Effector CD4-positive, alpha-beta T cell (primary cell): ENCODE measurements around the gene ZNF705A.
"Not testable (repeated sequence)": the region's sequence is repeated elsewhere in the genome, so short reads cannot be mapped to it uniquely, and the experiment has no call there.

Experiments
- DNase-seq: peaks from one replicate; pipeline ENCODE4 v3.0.0-alpha.2; 2020

The ZNF705A gene

DNA sequence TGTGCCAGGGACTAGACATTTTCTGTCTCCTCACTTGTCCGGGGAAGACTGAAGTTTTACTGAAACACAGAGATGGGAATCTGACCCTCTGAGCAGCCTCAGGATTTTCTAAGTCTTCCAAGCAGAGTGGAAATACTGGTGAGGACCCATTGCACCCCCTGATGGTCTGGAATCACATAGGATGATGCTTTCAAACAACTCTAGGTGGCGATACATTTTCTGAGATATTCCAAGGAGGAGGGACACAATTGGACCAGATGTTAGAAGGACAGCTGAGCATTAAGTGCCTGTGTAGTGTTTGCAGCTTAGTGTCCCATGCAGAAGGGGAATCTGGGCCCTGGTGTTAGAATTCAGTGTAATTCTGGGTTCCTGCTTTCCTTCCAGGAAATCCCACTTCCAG, 31.3 kb downstream of the ZNF705A start:
- DNase-seq: not testable (repeated sequence)

DNA sequence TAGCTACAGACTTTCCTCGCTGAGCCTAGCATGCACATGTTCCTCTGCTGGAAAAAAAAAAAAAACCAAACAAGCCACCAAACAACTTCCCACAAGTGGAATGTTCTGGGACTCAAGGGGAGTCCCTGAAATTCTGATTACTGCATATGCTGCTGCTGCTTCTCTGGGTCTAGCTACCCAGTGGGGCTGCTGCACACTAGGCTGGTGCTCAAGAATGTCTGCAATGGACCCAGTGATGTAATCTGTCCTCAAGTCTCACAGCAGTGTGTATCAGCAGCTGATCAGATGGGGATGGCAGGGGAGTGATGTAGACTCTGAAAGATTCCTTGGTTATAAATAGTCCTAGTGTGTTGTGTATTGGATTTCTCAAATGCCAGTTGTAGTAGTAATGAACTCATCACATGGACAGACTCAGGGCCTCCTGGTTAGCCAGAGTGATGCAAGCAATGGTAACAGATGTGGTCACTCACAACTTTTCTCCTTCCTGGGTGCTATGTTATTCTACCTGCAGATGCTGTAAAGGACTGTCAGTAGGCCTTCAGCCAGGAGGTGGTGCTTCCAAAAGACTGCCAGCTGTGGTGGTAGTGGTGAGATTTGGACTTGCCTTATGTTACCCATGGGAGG, 41.0 kb downstream of the ZNF705A start:
- DNase-seq: not testable (repeated sequence)

DNA sequence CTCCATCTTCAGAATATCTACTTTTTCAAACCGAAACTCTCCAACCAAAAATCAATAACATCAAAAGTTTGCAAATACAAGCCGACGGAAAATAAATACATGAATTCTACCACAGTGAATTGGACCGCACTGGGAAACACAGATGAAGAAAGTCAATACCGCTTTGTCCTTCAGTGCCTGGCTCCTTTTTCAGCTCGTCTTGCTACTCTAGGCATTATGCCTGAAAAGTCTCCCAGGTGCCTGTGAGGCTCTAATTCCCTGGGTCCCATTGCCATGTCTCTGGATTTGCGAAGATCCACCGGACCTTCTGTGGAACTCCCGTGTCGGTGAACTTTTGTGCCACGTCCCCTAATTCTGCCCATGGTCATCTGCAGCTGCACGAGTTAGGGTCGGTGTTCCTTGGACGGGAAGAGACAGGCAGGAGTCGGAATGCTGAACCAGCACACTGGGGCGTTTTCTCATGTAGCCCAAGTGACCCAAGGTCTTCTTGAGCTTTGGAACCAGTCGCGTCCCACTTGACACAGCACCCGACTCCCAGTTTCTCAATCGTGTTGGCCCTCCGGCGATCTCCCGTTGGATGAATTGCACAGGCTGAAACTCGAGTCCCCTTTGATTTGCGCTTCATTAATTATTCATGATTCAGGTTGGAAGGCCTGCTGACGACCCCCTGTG, 62.0 kb downstream of the ZNF705A start:
- not testable (repeated sequence) for DNase-seq

DNA sequence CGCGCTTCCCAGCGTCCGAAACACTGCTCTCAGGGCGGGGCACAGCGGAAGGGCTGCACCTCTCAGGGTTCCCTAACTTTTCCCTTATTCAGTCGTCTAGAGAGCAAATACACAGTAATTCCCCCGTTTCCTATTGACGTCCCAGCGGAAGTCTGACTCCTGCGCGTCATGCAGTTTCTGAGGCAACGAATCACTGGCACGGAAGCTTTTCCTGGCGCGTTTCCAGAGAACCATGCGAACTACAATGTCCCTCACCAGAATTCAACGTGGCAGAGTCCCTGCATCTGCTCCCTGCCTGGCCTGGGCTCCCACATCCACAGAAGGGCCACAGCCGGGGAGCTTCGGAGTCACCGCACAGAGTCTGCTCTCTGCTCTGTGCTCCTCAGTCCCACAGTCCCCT, 64.6 kb downstream of the ZNF705A start:
- not testable (repeated sequence) for DNase-seq

DNA sequence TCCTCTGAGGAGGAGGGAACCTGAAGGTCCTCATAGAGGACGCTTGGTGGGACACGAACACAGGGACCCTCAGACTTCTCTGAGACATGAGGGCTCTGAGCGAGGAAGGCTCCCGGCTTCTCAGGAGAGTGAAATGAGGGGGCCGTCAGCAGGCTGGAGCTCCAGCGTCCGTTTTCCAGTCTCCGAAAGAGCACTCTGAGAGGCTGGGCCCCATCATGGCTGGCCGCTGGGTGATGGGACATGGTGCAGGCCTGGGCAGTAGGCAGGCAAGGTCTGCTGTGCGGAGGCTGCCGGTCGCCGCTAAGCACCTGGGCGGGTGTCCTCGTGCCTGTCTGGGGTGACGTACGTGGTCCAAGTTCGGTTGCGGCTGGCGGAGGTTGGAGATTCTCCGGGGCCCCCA, 65.0 kb downstream of the ZNF705A start:
- not testable (repeated sequence) for DNase-seq

DNA sequence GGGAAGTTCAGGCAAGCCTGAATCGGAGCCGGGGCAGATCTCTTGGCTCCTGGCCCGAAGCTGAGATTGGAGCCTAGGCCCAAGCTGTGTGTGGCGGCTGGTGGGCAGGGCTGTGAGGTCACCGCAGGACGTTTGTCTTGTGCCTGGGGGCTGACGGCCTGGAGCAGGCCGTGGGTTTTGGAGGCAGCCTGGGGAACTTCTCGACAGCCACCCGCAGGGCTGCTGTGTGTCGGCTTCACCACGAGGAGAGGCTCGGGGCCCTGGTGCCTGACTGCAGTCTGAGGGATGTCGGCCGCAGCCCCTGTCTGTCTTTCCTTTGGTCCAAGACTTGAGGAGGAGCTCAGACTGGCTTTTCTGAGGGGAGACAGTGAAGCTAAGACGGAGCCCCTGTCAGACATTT, 65.5 kb downstream of the ZNF705A start:
- not testable (repeated sequence) for DNase-seq

DNA sequence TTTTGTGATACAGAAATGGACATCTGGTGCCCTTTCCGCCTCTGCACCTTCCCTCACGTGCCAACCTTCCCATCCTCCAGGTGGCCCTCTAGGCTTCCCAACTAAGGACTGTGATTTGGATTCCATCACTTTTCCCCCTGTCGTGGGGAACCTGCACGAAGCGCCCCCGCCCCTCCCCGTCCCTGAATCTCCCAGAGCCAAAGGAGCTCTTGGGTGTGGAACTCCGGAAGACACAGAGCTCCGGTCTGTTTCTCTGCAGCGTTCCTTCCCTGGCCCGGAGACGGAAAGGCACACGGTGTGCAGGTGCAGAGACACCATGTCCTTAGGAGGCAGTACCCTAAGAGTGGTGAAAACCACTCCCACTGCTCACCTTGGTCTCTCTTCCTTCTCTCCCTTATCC, 66.8 kb downstream of the ZNF705A start:
- DNase-seq: not testable (repeated sequence)

DNA sequence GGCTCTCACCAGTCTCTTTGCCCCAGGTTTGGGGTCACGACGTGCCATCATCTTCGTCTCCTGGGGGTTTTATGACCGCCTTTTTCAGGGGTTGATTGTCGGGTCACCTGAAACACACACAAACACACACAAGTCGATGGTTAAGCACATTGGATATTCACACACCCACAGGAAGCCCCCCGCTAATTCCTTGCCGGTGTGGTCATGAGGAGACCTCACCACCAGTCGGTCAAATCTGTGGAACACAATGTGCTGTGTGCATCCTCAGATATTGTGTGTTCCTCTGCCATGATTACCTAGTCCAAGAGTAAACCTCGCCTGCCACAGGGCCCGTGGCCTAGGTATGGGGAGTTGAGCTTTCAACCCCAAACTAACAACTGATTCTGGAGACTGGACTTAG, 68.0 kb downstream of the ZNF705A start:
- not testable (repeated sequence) for DNase-seq

DNA sequence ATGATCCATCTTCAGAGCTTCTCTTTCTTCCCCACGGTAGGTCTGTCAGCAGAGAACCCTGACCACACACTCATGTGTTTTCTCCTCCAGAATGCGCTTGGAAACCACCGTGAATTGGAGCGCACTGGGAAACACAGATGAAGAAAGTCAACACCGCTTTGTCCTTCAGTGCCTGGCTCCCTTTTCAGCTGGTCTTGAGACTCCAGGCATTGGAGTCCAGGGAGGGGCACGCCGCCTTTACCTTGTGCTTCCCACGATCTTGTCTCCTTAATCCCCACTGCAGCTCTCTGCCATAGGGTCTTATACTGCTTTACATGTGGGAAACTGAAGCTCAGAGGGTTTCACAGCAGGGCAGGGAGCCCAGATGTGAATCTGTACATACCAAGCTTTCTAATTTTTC, 69.5 kb downstream of the ZNF705A start:
- no peak for DNase-seq

DNA sequence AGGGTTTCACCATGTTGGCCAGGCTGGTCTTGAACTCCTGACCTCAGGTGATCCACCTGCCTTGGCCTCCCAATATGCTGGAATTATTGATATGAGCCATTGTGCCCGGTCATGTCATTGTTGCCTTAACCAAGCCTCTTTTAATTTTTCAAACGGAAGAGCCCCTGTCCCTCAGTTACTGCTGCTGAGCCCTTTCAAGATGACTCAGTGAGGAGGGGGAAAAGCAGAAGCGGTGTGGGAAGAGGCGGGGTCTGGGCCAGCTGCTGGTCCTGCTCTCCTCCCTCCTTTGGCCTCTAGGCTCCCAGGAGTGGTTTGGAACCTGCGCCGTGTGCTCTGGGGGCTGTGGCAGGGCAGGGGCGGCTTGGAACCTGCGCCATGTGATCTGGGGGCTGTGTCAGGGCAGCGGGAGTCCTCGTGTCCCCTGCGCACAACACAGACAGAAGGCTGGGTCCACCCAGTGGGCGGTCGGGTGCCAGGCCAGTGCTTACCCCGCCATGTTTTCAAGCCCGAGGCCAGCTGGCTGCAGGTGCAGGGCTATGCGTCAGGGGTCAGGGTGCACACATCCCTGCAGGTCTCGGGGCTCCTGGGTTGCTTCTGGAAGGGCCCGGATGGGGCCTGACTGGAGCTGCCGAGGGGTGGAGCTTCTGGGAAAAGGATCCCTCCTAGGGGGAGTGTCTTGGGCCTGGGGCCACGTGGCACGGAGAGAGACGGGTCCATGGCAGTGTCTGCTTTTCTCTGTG, 70.3 kb downstream of the ZNF705A start, which contains the start of gene FAM90A1:
FAM90A1 (minus strand) TSS at position 627 of the 740 bp plus-strand sequence. CDS start 2,786 bp downstream, outside the sequence.
- DNase-seq: not testable (repeated sequence)

DNA sequence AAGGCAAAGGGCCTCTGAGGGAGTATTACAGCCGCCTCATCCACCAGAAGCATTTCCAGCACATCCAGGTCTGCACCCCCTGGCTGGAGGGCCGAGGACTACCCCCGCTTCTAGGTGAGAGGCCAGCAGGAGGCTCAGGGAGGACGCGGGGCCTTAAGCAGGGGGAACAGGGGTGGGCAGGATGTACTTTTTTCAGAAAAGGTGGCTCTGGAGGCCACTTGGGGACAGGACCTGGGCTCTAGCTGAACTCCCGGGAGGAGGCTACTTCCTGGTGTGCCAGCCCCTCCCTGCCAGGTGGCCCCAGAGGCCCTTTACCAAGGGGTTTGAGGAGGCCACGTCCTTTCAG, 70.9 kb downstream of the ZNF705A start:
- DNase-seq: not testable (repeated sequence)

DNA sequence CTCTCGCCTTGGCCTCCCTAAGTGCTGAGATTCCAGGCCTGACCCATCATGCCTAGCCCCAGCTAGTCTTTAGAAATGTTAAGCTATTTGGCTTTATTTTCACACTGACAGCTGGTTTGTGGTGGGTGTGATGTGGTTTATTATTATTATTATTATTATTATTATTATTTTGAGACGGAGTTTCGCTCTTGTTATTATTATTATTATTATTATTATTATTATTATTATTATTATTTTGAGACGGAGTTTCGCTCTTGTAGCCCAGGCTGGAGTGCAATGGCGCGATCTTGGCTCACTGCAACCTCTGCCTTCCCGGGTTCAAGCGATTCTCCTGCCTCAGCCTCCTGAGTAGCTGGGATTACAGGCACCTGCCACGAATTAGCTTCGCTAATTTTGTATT, 71.8 kb downstream of the ZNF705A start:
- not testable (repeated sequence) for DNase-seq

DNA sequence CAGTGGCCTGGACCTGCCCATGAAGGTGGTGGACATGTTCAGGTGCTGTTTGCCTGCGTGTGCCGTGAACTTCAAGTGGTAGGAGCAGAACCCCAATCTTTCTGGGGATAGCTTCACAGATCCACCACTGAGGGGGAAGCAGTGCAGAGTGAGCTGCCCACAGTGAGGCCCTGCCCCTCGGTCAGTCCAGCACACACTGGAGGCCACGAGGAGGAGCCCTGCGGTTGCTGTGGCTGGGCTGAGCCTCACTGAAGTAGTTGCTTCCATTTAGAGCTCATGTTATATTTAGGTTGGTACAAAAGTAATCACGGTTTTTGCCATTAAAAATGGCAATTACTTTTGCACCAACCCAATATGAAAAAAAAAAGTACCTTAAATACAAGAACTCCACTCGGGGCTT, 72.7 kb downstream of the ZNF705A start:
- not testable (repeated sequence) for DNase-seq
